Ishikawa (cell line): ENCODE results near the gene TSPAN14.
A peak's percentile ranks its signal among the peaks of the same experiment; 100 is the strongest.

Experiments used
- CEBPB ChIP-seq: IDR thresholded peaks from 2 replicates; pipeline ENCODE4 v1.6.1; 2012
- CREB1 ChIP-seq: IDR thresholded peaks from 2 replicates; pipeline ENCODE4 v1.6.1; 2012; ENCODE audit warnings: low read depth
- EGR1 ChIP-seq: IDR thresholded peaks from 2 replicates; pipeline ENCODE4 v1.6.1; 2012
- EP300 ChIP-seq: IDR thresholded peaks from 2 replicates; pipeline ENCODE4 v1.6.1; 2012; ENCODE audit warnings: borderline replicate concordance
- FOXM1 ChIP-seq: IDR thresholded peaks from 2 replicates; pipeline ENCODE4 v1.6.1; 2012; ENCODE audit warnings: low read depth, borderline replicate concordance
- MAX ChIP-seq: IDR thresholded peaks from 2 replicates; pipeline ENCODE4 v1.6.1; 2012
- NFIC ChIP-seq: IDR thresholded peaks from 2 replicates; pipeline ENCODE4 v1.6.1; 2012
- RAD21 ChIP-seq: IDR thresholded peaks from 2 replicates; pipeline ENCODE4 v1.6.1; 2012; ENCODE audit warnings: low read depth
- TAF1 ChIP-seq: IDR thresholded peaks from 2 replicates; pipeline ENCODE4 v1.6.1; 2012; ENCODE audit warnings: low read depth, mild to moderate bottlenecking
- TCF12 ChIP-seq: IDR thresholded peaks from 2 replicates; pipeline ENCODE4 v1.6.1; 2012; ENCODE audit warnings: low read depth
- TEAD4 ChIP-seq: IDR thresholded peaks from 2 replicates; pipeline ENCODE4 v1.6.1; 2012
- YY1 ChIP-seq: IDR thresholded peaks from 2 replicates; pipeline ENCODE4 v1.6.1; 2012; ENCODE audit warnings: low read depth
- ZBTB7A ChIP-seq: IDR thresholded peaks from 2 replicates; pipeline ENCODE4 v1.6.1; 2012; ENCODE audit warnings: low read depth
- TF ChIP-seq, protein P1 (sequence below): IDR thresholded peaks from 2 replicates; pipeline ENCODE4 v1.6.1; 2012; ENCODE audit warnings: low read depth, mild to moderate bottlenecking
- TF ChIP-seq, protein P2 (sequence below): IDR thresholded peaks from 2 replicates; pipeline ENCODE4 v1.6.1; 2012

Gene TSPAN14

DNA sequence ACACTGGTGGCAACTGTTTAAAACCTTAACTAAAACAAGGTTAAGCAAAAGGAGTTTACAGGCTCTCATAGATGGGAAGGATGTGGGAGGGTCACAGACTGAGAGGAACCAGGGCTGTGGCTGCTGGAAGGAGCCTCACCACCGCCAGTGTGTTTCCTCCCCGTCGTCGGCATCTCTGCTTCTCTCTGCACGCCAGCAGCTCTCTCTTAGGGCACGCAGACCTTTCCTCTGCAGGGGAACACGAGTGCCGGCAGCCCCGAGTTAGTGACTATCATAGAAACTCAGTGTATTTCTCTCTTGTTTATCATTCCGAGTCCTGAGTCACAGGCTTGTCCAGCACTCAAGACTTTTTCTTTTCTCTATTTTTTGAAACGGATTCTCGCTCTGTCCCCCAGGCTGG is 75.5 kb downstream of the TSPAN14 start:
- TF ChIP-seq, protein P1, sequence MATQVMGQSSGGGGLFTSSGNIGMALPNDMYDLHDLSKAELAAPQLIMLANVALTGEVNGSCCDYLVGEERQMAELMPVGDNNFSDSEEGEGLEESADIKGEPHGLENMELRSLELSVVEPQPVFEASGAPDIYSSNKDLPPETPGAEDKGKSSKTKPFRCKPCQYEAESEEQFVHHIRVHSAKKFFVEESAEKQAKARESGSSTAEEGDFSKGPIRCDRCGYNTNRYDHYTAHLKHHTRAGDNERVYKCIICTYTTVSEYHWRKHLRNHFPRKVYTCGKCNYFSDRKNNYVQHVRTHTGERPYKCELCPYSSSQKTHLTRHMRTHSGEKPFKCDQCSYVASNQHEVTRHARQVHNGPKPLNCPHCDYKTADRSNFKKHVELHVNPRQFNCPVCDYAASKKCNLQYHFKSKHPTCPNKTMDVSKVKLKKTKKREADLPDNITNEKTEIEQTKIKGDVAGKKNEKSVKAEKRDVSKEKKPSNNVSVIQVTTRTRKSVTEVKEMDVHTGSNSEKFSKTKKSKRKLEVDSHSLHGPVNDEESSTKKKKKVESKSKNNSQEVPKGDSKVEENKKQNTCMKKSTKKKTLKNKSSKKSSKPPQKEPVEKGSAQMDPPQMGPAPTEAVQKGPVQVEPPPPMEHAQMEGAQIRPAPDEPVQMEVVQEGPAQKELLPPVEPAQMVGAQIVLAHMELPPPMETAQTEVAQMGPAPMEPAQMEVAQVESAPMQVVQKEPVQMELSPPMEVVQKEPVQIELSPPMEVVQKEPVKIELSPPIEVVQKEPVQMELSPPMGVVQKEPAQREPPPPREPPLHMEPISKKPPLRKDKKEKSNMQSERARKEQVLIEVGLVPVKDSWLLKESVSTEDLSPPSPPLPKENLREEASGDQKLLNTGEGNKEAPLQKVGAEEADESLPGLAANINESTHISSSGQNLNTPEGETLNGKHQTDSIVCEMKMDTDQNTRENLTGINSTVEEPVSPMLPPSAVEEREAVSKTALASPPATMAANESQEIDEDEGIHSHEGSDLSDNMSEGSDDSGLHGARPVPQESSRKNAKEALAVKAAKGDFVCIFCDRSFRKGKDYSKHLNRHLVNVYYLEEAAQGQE = no peak
- TF ChIP-seq YY1 = no peak

DNA sequence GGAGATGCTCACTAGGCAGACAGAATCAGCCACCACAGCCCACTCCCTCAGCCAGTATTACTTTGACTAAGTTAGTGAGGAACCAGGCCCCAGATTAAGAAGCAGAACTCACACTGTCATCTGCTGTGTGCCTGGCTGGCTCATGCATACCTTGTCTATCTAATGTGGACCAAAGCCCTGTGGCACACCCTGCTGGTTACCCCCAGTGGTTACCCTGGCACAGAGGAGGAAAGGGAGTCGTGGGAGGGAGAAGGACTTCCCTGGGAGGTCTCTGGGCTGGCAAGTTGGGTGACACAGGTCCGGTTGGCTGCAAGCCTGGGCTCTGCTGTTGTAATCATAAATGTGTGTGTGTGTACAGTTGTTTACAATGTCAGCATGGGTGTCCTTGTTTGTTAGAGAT is 76.1 kb downstream of the TSPAN14 start:
- TF ChIP-seq RAD21 (peak; percentile 65; the same call in 1 of the 2 replicates), FOXM1 (no peak), CEBPB (no peak)

- TF ChIP-seq TCF12 (no peak), FOXM1 (no peak), TAF1 (no peak), ZBTB7A (no peak), TEAD4 (no peak), EGR1 (no peak), MAX (no peak), CEBPB (no peak), NFIC (no peak)
Observed at GRCh38 chr10:80530816-80531215, 76.7 kb downstream of the TSPAN14 start.

DNA sequence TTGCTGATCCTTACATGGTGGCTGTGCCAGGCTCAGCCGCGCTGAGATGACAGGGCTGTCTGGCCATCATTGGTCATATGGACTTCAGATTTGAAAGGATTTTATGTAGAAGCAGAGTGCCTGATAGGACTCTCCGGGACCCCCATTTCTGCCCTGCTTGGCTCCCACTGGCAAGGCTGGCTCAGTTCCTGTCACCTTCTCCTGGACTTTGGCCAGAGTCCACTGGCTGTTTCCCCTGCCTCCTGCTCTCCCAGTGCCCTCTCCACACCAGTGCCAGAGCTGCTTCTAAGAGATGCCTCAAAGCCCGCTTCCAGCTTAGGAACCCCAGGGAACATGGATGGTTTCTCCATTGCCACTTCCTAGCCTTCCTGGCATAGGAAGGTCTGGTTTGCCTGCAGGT is 78.5 kb downstream of the TSPAN14 start:
- no peak for TF ChIP-seq FOXM1
- TF ChIP-seq NFIC = no peak
- TF ChIP-seq, protein P1 = no peak
- TF ChIP-seq MAX = no peak
- no peak for TF ChIP-seq CEBPB
- TF ChIP-seq, protein P2, sequence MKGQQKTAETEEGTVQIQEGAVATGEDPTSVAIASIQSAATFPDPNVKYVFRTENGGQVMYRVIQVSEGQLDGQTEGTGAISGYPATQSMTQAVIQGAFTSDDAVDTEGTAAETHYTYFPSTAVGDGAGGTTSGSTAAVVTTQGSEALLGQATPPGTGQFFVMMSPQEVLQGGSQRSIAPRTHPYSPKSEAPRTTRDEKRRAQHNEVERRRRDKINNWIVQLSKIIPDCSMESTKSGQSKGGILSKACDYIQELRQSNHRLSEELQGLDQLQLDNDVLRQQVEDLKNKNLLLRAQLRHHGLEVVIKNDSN = no peak
- TF ChIP-seq RAD21 = no peak
- TF ChIP-seq EP300 = no peak
- no peak for TF ChIP-seq ZBTB7A

- peak; percentile 48; the same call in 1 of the 2 replicates for TF ChIP-seq RAD21
- peak; percentile 85; the same call in 1 of the 2 replicates for TF ChIP-seq ZBTB7A
- TF ChIP-seq, protein P2 = no peak
Observed at GRCh38 chr10:80535671-80536360, 81.7 kb downstream of the TSPAN14 start.

DNA sequence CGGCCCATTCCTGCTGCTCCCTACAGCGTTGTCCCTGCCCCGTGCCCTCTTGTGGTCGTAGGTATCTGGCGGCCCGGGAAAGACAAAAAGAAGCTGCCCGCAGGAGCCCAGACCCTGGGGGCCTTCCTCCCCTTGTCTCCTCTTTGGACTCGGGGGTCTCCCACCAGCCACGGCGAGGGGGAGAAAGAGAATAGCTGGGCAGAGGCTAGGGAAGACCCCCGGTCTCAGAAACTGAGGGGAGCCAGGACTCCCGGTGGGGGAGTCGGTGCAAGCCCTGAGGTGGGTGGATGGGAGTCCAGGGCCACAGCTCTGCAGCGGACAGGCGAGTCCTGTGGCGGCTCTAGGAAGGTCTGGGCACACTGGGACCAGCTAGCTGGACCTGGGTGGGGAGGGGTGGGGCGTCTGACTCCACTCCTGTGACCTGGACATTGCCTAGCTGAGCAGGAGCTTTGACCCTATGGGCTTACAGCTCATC is 82.3 kb downstream of the TSPAN14 start:
- TF ChIP-seq TEAD4 = no peak
- TF ChIP-seq NFIC = no peak
- no peak for TF ChIP-seq MAX
- TF ChIP-seq EGR1 = no peak
- no peak for TF ChIP-seq RAD21
- no peak for TF ChIP-seq ZBTB7A
- no peak for TF ChIP-seq TAF1
- TF ChIP-seq FOXM1 = no peak
- TF ChIP-seq, protein P1 = no peak
- TF ChIP-seq, protein P2 = no peak
- no peak for TF ChIP-seq YY1
- no peak for TF ChIP-seq EP300
- TF ChIP-seq TCF12 = no peak
- no peak for TF ChIP-seq CREB1
- TF ChIP-seq CEBPB = no peak
